Measurements from ENCODE around the gene ENTPD2. TPM values are rescaled to one million over a fixed set of nuclear protein-coding genes. Genes with fewer than 3 reads are reported as not detected.

Gene ENTPD2
- total RNA-seq, 4 donors from 2014 or later: not detected

- TF ChIP-seq CTCF (IDR thresholded peaks at IDR 0.05; ENCODE audit: low read depth): no peak
These were observed 35.5 kb upstream of the ENTPD2 start for GRCh38 chr9:137089232-137089947.

- TF ChIP-seq CTCF (IDR thresholded peaks at IDR 0.05; ENCODE audit: low read depth): no peak
These were observed 34.3 kb upstream of the ENTPD2 start for GRCh38 chr9:137088121-137088520.

GRCh38 chr9:137087409-137087925 is 33.6 kb upstream of the ENTPD2 start:
- no peak for TF ChIP-seq CTCF (IDR thresholded peaks at IDR 0.05; ENCODE audit: low read depth)

GRCh38 chr9:137086531-137087408 is 32.9 kb upstream of the ENTPD2 start, which contains the start of gene MAN1B1:
Gene MAN1B1 (plus strand): TSS chr9:137086985. CDS start chr9:137087000, 15 bp downstream.
- no peak for TF ChIP-seq CTCF (IDR thresholded peaks at IDR 0.05; ENCODE audit: low read depth)

GRCh38 chr9:137085920-137086530 is 32.2 kb upstream of the ENTPD2 start:
- no peak for TF ChIP-seq CTCF (IDR thresholded peaks at IDR 0.05; ENCODE audit: low read depth)

GRCh38 chr9:137084526-137084925 is 30.7 kb upstream of the ENTPD2 start:
- TF ChIP-seq CTCF (IDR thresholded peaks at IDR 0.05; ENCODE audit: low read depth): no peak
